Lower leg skin (tissue), 3 donors: ENCODE data around the gene GJC2.

ENCODE experiments used
- POLR2A ChIP-seq, 2 donors: fragments of 450-650 bp; IDR thresholded peaks; one replicate each; pipeline ENCODE4 v1.6.1; 2016 to 2017; ENCODE audit warnings: antibody characterized with exemption in 2 of 2, mild to moderate bottlenecking in 1 of 2, moderate library complexity in 1 of 2
- TF ChIP-seq, protein P1 (sequence below), 3 donors: fragments of 450-650 bp; IDR thresholded peaks; one replicate each; pipeline ENCODE4 v1.5.1; 2016; ENCODE audit warnings: antibody characterized with exemption in 3 of 3, mild to moderate bottlenecking in 3 of 3, moderate library complexity in 2 of 3

- TF ChIP-seq, protein P1, sequence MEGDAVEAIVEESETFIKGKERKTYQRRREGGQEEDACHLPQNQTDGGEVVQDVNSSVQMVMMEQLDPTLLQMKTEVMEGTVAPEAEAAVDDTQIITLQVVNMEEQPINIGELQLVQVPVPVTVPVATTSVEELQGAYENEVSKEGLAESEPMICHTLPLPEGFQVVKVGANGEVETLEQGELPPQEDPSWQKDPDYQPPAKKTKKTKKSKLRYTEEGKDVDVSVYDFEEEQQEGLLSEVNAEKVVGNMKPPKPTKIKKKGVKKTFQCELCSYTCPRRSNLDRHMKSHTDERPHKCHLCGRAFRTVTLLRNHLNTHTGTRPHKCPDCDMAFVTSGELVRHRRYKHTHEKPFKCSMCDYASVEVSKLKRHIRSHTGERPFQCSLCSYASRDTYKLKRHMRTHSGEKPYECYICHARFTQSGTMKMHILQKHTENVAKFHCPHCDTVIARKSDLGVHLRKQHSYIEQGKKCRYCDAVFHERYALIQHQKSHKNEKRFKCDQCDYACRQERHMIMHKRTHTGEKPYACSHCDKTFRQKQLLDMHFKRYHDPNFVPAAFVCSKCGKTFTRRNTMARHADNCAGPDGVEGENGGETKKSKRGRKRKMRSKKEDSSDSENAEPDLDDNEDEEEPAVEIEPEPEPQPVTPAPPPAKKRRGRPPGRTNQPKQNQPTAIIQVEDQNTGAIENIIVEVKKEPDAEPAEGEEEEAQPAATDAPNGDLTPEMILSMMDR (IDR thresholded peaks at IDR 0.05) = no peak
- TF ChIP-seq POLR2A (IDR thresholded peaks at IDR 0.05) = no peak
These were observed 41.0 kb downstream of the GJC2 start for GRCh38 chr1:228190778-228191177.
